Choroid plexus epithelial cell (primary cell): ENCODE data around the gene SF3A1.

Experiments used
- DNase-seq: peaks from one replicate; pipeline ENCODE4 v3.0.0-alpha.2; 2010; ENCODE audit warnings: low read depth
- H3K4me3 ChIP-seq: 2 replicates; pipeline ENCODE4 v1.5.1; 2011; ENCODE audit warnings: low read depth, mild to moderate bottlenecking, control low read depth, low read length, moderate library complexity
- CTCF ChIP-seq: conservative IDR thresholded peaks from 2 replicates; pipeline ENCODE4 v1.5.1; 2011; ENCODE audit warnings: low read depth, mild to moderate bottlenecking, control low read depth, inconsistent platforms, low read length, moderate library complexity

SF3A1 gene

GRCh38 chr22:30308093-30308492 is 48.6 kb downstream of the SF3A1 start:
- no peak for DNase-seq
- H3K4me3 ChIP-seq = no peak overlapping the region
- no peak for TF ChIP-seq CTCF

DNA sequence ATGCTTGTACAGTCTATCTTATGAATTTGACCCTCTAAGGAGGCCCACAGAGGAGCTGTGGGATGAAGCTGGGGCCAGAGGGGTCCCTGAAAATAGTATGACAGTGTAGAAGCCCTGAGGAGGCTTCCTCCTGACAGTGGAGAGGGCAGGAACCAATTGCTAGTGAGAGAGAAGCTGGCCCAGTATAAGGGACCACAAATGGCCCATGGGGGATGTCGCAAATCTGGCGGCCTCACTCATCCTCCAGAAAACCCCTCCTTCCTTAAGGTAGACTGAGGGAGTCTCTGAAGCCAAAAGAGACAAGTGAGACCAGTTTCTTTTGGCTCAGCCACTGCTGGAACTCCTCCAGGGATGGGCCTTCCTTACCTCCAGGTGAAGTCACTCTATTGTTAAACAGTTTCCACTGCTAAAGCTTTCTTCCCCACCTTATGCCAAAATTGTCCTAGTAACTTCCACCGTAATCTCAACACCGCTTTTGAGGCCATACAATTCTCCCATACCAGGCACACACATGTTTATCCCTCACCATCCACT is 49.6 kb downstream of the SF3A1 start:
- TF ChIP-seq CTCF = no peak
- H3K4me3 ChIP-seq = no peak overlapping the region
- no peak for DNase-seq

DNA sequence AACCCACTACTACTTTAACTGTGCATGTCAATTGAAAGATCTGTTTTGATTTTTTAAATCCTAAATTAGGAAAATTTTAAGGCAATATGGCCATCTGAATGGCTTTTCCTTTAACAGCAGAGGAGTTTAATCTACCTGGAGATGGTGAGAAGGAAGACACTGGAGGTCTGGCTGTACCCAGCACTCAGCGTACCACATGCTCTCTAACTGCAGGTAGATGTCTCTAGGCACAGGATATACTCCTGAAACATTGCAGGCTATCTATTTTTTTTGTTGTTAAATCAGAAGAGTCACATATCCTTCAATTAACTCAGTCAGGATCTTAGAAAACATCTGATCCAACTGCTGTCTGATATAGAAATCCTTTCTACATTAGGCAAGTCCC is 50.1 kb downstream of the SF3A1 start:
- no peak for DNase-seq
- H3K4me3 ChIP-seq = no peak overlapping the region
- no peak for TF ChIP-seq CTCF

GRCh38 chr22:30305906-30306626 is 50.6 kb downstream of the SF3A1 start:
- no peak for DNase-seq
- TF ChIP-seq CTCF = no peak
- no peak overlapping the region for H3K4me3 ChIP-seq

- no peak for TF ChIP-seq CTCF
- no peak overlapping the region for H3K4me3 ChIP-seq
- DNase-seq = peak; percentile 56
Measured at GRCh38 chr22:30305519-30305905, 51.2 kb downstream of the SF3A1 start.

DNA sequence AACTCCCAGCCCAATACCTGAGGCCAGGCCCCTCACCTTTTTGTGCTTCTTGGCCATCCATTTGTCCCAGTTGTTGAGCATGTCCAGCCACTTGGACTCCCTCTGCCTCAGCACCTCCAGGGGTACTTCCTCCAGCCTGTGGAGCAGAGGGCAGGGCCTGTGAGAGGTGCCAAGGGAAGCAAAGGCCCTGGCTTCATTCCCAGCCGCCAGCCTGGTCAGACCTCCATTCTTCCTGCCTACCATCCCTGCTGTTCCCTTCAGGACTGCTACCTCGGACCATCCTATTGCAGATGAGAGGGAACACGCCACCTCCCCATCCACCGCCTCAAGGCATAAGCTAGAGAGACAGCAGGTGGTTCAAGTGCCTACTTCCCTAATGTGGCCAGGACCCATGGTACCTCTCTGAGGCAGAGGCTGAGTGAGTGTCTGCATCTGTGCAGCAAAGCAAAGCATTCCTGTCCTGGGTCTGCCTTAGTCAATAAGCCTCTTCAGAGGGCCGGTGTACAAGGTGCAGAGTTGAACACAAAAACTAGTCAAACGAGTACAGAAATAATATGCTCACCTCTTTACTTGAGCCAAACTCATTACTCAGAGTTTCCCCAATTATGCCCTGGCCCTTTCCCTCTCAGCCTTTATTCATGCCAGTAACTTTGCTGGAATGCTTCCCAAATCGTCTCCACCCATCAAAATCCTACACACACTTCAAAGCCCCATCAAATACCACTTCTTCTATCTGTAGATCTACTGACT is 52.0 kb downstream of the SF3A1 start:
- no peak for TF ChIP-seq CTCF
- H3K4me3 ChIP-seq = no peak overlapping the region
- DNase-seq = no peak
